Kidney epithelial cell (primary cell): ENCODE data around the gene ZNF512B. TPM values are rescaled to one million over a fixed set of nuclear protein-coding genes. Genes with fewer than 3 reads are reported as not detected.

Source experiments
- DNase-seq: peaks from one replicate; pipeline ENCODE4 v3.0.0-alpha.2; 2010; ENCODE audit warnings: low read depth
- H3K27me3 ChIP-seq: 2 replicates; pipeline ENCODE4 v1.6.0; 2011; ENCODE audit warnings: low read length; ENCODE audit not compliant: control insufficient read depth, insufficient read depth
- H3K36me3 ChIP-seq: 2 replicates; pipeline ENCODE4 v1.5.1; 2011; ENCODE audit warnings: low read length; ENCODE audit not compliant: control insufficient read depth, insufficient read depth
- H3K4me3 ChIP-seq: 2 replicates; pipeline ENCODE4 v1.5.1; 2011; ENCODE audit warnings: low read depth, mild to moderate bottlenecking, control low read depth, low read length
- CTCF ChIP-seq: IDR thresholded peaks from 2 replicates; pipeline ENCODE4 v1.5.1; 2011; ENCODE audit warnings: mild to moderate bottlenecking, moderate library complexity, low read length, control low read depth, inconsistent platforms; ENCODE audit not compliant: insufficient read depth, poor library complexity, severe bottlenecking
- total RNA-seq: library from RNA; depleted of rRNA; stranded (reverse); fragments of >200 nt; gene quantifications from 2 replicates; pipeline ENCODE4 v1.2.3, GENCODE V29; 2015

The ZNF512B gene
- total RNA-seq, 1 donor from 2014 or later: 10.8 TPM

- Histone ChIP-seq H3K27me3 (no peaks in the 10 kb centered on the region), H3K36me3 (peaks cover 7% of the 10 kb centered on the region), H3K4me3 (no peak overlapping the region)
- no peak for DNase-seq
- no peak for TF ChIP-seq CTCF
Observed at GRCh38 chr20:63935447-63935846, 34.3 kb downstream of the ZNF512B start.

- Histone ChIP-seq H3K36me3 (peaks cover 8% of the 10 kb centered on the region), H3K4me3 (no peak overlapping the region), H3K27me3 (no peaks in the 10 kb centered on the region)
- no peak for DNase-seq
- TF ChIP-seq CTCF: peak; percentile 48
Observed at GRCh38 chr20:63934271-63935068, 35.3 kb downstream of the ZNF512B start.

- DNase-seq: no peak
- TF ChIP-seq CTCF: no peak
- H3K36me3 ChIP-seq: peaks cover 8% of the 10 kb centered on the region
- no peak overlapping the region for H3K4me3 ChIP-seq
- no peaks in the 10 kb centered on the region for H3K27me3 ChIP-seq
Observed at GRCh38 chr20:63933646-63934045, 36.1 kb downstream of the ZNF512B start.

GRCh38 chr20:63932606-63933160 lies 37.0 kb downstream of the ZNF512B start:
- H3K27me3 ChIP-seq: no peaks in the 10 kb centered on the region
- peaks cover 8% of the 10 kb centered on the region for H3K36me3 ChIP-seq
- no peak for TF ChIP-seq CTCF
- DNase-seq: no peak
- no peak overlapping the region for H3K4me3 ChIP-seq

GRCh38 chr20:63931735-63932134 lies 38.0 kb downstream of the ZNF512B start:
- TF ChIP-seq CTCF: no peak
- peaks cover 8% of the 10 kb centered on the region for H3K36me3 ChIP-seq
- H3K4me3 ChIP-seq: no peak overlapping the region
- H3K27me3 ChIP-seq: no peaks in the 10 kb centered on the region
- DNase-seq: no peak
